Measurements from ENCODE around the gene OR2B2.

OR2B2 gene

GRCh38 chr6:27879837-27880236 lies 32.4 kb downstream of the OR2B2 start:
- TF ChIP-seq EGR1 (IDR thresholded peaks at IDR 0.05) (no peak), RAD21 (IDR thresholded peaks at IDR 0.05; ENCODE audit: low read depth) (no peak), MAX (IDR thresholded peaks at IDR 0.05) (no peak), FOXM1 (IDR thresholded peaks at IDR 0.05; ENCODE audit: borderline replicate concordance, low read depth) (no peak), YY1 (IDR thresholded peaks at IDR 0.05; ENCODE audit: low read depth) (no peak), NFIC (IDR thresholded peaks at IDR 0.05) (no peak), TAF1 (IDR thresholded peaks at IDR 0.05; ENCODE audit: low read depth) (no peak), REST (IDR thresholded peaks at IDR 0.05; ENCODE audit: low read depth) (no peak), TEAD4 (IDR thresholded peaks at IDR 0.05) (no peak), TCF12 (IDR thresholded peaks at IDR 0.05; ENCODE audit: low read depth) (no peak), CEBPB (IDR thresholded peaks at IDR 0.05) (no peak), EP300 (IDR thresholded peaks at IDR 0.05; ENCODE audit: borderline replicate concordance) (no peak), CREB1 (IDR thresholded peaks at IDR 0.05; ENCODE audit: low read depth) (no peak), USF1 (IDR thresholded peaks at IDR 0.05) (no peak), ZBTB7A (IDR thresholded peaks at IDR 0.05; ENCODE audit: low read depth) (no peak)

DNA sequence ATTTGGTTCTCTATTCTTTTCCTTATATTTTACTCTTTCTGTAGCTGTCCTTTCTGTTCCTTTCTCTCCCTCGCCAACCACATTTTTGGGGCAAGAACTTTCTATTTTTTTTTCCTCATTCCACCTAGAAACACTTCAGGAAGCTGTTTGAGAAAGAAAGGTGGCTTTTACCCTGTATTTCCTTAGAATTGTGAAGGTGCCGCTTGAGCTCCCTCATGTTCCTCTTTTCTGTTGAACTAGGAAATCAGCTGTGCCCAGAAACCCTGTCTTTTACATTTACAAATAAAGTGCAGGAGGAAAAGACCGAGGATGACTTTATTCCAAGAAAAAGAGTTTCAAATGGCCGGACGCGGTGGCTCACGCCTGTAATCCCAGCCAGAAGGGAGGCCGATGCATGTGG lies 38.2 kb downstream of the OR2B2 start:
- TF ChIP-seq FOXM1 (IDR thresholded peaks at IDR 0.05; ENCODE audit: borderline replicate concordance, low read depth) (no peak), REST (IDR thresholded peaks at IDR 0.05; ENCODE audit: low read depth) (no peak), RAD21 (IDR thresholded peaks at IDR 0.05; ENCODE audit: low read depth) (no peak), TCF12 (IDR thresholded peaks at IDR 0.05; ENCODE audit: low read depth) (no peak), EGR1 (IDR thresholded peaks at IDR 0.05) (no peak), MAX (IDR thresholded peaks at IDR 0.05) (no peak)

GRCh38 chr6:27873021-27873940 lies 38.9 kb downstream of the OR2B2 start:
- TF ChIP-seq USF1 (IDR thresholded peaks at IDR 0.05) (no peak), YY1 (IDR thresholded peaks at IDR 0.05; ENCODE audit: low read depth) (no peak), TEAD4 (IDR thresholded peaks at IDR 0.05) (no peak), CREB1 (IDR thresholded peaks at IDR 0.05; ENCODE audit: low read depth) (no peak), RAD21 (IDR thresholded peaks at IDR 0.05; ENCODE audit: low read depth) (no peak), ZBTB7A (IDR thresholded peaks at IDR 0.05; ENCODE audit: low read depth) (no peak), EP300 (IDR thresholded peaks at IDR 0.05; ENCODE audit: borderline replicate concordance) (no peak), CEBPB (IDR thresholded peaks at IDR 0.05) (no peak), REST (IDR thresholded peaks at IDR 0.05; ENCODE audit: low read depth) (no peak), NFIC (IDR thresholded peaks at IDR 0.05) (no peak), MAX (IDR thresholded peaks at IDR 0.05) (no peak), TAF1 (IDR thresholded peaks at IDR 0.05; ENCODE audit: low read depth) (no peak), FOXM1 (IDR thresholded peaks at IDR 0.05; ENCODE audit: borderline replicate concordance, low read depth) (no peak), TCF12 (IDR thresholded peaks at IDR 0.05; ENCODE audit: low read depth) (no peak), EGR1 (IDR thresholded peaks at IDR 0.05) (no peak)

DNA sequence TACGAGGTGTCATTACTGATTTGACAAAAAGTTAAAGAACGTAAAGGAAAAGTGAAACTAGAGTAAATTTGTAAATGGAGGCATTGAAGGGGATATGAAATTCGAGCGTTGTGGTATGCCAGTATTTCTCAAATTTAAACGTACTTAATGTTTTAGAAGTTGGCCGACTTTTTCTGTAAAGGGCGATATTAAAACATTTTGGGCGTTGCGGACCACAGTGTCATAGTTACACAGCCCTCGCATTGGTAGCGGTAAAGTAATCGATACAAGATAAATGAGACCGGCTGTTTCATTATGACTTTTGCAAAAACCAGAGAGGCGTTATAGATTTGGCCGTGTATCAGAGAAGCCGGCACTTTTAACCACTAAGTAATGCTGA lies 39.6 kb downstream of the OR2B2 start:
- TF ChIP-seq YY1 (IDR thresholded peaks at IDR 0.05; ENCODE audit: low read depth) = no peak
- no peak for TF ChIP-seq EGR1 (IDR thresholded peaks at IDR 0.05)
- TF ChIP-seq CREB1 (IDR thresholded peaks at IDR 0.05; ENCODE audit: low read depth) = no peak
- no peak for TF ChIP-seq MAX (IDR thresholded peaks at IDR 0.05)
- no peak for TF ChIP-seq RAD21 (IDR thresholded peaks at IDR 0.05; ENCODE audit: low read depth)
- TF ChIP-seq TEAD4 (IDR thresholded peaks at IDR 0.05) = no peak
- no peak for TF ChIP-seq REST (IDR thresholded peaks at IDR 0.05; ENCODE audit: low read depth)
- no peak for TF ChIP-seq EP300 (IDR thresholded peaks at IDR 0.05; ENCODE audit: borderline replicate concordance)
- TF ChIP-seq TCF12 (IDR thresholded peaks at IDR 0.05; ENCODE audit: low read depth) = no peak
- TF ChIP-seq NFIC (IDR thresholded peaks at IDR 0.05) = no peak
- TF ChIP-seq ZBTB7A (IDR thresholded peaks at IDR 0.05; ENCODE audit: low read depth) = no peak
- TF ChIP-seq CEBPB (IDR thresholded peaks at IDR 0.05) = no peak
- no peak for TF ChIP-seq FOXM1 (IDR thresholded peaks at IDR 0.05; ENCODE audit: borderline replicate concordance, low read depth)
- no peak for TF ChIP-seq TAF1 (IDR thresholded peaks at IDR 0.05; ENCODE audit: low read depth)
- no peak for TF ChIP-seq USF1 (IDR thresholded peaks at IDR 0.05)
